ENCODE data around the gene HSPA12B.

GRCh38 chr20:3783068-3783489 is 50.6 kb downstream of the HSPA12B start:
- no peak for TF ChIP-seq POLR2A (IDR thresholded peaks at IDR 0.05)
- TF ChIP-seq CTCF (IDR thresholded peaks at IDR 0.05), result no peak

Measured in esophagus squamous epithelium (tissue), 4 donors.